Activated CD8-positive, alpha-beta memory T cell treated with anti-CD3 and anti-CD28 coated beads, Interleukin-2, amount 50 U/mL, for 1 hour (primary cell): ENCODE data around the gene SNX18.
"Not testable (repeated sequence)": the region's sequence is repeated elsewhere in the genome, so short reads cannot be mapped to it uniquely, and the experiment has no call there.

ENCODE experiments used
- DNase-seq: peaks from one replicate; pipeline ENCODE4 v3.0.0-alpha.2; 2020; ENCODE audit errors: extremely low read depth

SNX18 gene

GRCh38 chr5:54517512-54518145, at the start of gene SNX18:
TSS of gene SNX18 (plus strand) at chr5:54517759. CDS start at chr5:54517953, 194 bp downstream.
- peak; percentile 81 for DNase-seq

- no peak for DNase-seq
These were observed 47.9 kb upstream of the SNX18 start for GRCh38 chr5:54469622-54470021.

DNA sequence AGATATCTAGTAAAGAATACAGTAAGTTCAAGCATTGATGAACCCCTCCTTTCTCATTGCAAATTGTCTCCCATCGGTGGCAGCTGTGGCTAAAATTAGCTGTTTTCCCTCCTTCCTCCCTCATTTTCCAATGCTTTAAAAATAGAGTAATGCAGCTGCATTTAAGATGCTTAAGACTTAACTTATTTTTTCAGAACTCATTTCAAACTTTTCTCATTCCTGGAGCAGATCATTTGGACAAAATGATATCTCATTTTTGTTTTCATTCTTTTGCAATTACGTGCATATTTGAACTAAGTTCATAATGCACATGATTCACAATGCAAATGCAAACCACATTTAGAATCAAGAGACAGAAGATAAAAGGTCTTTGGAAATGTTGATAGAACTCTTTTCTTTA, 47.4 kb upstream of the SNX18 start:
- DNase-seq, result no peak

GRCh38 chr5:54470677-54471076, 46.9 kb upstream of the SNX18 start:
- no peak for DNase-seq

DNA sequence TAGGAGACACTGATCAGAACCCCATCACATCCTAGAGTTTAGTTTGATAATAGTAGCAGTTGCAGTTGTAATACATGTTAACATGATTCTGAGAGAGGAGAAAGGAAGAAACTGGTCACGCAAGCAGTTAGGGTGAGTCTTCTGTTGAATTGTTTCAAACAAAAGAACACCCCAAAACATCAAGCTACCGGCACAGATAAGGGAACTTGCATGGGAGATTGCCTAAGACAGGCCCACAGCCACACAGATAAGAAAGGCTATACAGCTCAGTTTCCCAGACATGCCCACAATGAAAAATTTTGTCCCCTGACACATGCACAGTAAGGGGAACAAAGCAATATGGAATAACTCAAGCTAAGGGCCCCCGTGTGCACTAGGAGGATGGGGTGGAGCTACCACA, 46.2 kb upstream of the SNX18 start:
- DNase-seq, result no peak

GRCh38 chr5:54476682-54477081, 40.9 kb upstream of the SNX18 start:
- no peak for DNase-seq

DNA sequence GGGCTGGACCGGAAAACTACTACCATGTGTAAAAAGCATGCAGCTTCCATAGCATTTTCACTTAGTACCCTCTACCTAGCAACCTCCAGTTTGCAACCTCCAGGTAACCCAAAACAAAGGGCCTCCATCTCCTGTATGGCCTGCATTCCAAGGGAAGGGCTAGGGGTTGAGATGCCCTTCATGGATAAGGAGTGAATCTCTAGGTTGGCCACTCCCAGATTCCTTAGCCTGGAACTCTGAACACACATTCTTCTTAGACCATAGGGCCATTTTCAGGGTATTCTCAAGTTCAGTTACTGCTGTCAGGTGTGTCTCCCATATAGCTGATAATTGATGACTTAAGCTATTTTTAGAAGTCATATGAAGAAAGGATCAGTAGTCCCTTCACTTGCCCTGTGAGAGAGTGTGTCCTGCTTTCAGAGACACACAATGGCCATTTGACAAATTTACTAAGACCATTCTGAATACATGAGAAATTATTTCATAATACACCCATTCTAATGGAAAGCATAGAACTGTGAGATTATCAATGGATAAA, 39.5 kb upstream of the SNX18 start:
- DNase-seq, result no peak

DNA sequence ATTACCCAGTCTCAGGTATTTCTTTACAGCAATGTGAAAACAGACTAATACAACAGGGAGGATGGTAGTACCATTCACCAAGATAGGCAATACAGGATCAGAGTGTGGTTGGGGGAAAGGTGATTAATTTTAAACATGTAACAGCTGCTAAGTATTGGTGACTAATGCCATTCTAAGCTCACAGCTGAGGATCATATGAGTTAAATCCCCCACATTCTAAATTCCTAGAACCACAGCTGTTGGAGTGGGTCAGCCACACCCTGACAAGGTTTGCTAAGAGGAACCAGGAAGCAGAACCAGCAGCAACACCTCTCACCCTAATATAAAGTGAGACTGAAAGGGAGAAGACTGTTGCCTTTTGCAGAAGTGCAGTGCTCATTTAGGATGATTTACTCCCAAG, 37.3 kb upstream of the SNX18 start:
- no peak for DNase-seq

DNA sequence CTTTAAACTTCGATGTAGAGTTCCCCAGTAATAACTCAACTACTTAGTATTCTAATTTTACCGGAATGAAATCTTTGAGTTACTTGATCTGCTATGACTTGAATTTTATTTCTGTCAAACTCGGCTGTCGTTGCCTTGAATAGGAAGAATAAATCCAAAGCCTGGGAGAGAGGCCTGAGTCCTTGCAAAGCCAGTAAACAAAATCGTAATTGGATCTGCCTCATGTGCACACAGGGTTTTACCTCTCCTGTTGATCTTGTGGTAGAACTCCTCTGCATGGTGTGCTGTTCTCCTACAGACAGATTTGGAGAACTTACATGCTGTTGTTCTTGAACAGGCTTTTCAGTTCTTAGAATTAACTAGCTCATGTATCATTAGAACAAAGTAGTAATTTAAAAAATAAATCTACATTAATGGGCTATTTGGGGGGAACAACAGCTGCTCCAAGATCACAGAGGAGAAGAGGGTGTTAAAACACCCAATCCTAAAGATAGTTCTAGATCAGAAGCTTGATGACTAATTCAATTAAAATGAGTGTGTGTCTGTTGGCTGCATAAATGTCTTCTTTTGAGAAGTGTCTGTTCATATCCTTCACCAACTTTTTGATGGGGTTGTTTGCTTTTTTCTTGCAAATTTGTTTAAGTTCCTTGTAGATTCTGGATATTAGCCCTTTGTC, 33.2 kb upstream of the SNX18 start:
- DNase-seq, result no peak

DNA sequence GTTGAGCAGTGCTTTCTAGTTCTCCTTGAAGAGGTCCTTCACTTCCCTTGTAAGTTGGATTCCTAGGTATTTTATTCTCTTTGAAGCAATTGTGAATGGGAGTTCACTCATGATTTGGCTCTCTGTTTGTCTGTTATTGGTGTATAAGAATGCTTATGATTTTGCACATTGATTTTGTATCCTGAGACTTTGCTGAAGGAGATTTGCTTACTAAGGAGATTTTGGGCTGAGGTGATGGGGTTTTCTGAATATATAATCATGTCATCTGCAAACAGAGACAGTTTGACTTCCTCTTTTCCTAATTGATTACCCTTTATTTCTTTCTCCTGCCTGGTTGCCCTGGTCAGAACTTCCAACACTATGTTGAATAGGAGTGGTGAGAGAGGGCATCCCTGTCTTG, 31.9 kb upstream of the SNX18 start:
- not testable (repeated sequence) for DNase-seq

GRCh38 chr5:54489648-54489979, 27.9 kb upstream of the SNX18 start:
- DNase-seq, result not testable (repeated sequence)

DNA sequence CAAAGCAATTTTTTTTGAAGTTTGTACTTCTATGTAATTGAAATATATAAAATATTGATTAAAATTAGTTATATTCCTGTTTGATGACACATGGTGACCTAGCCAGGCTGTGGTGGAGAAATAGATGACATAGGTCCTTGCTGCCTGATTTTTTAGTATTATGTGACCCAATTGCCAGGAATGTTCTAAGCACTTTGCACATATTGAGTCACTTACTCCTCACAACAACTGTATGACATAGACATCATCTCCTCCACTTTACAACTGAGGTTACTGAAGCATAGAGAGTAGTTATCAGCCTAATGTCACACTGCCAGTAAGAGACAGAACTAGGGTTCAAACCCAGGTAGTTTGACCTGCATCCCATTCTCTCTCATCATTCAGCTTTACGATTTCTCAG, 26.2 kb upstream of the SNX18 start:
- no peak for DNase-seq

DNA sequence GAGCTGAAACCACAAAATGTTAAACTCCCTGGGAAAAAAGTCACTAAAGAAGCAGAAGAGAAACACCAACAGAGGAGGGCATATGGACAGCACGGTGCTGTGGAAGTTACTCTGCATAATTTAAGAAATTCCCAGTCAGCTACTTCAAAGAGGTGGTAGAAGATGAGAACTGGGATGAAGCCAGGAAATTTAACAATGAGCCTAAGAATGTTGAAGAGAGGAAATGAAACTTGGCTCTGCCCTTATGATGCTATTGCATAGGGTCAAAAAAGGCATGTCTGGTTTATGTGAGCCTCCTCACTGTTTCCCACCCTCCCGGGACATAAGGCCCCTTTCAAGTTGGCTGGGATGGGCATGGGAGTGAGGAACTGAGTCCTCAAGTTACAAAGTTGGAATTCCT, 25.4 kb upstream of the SNX18 start:
- DNase-seq, result no peak

DNA sequence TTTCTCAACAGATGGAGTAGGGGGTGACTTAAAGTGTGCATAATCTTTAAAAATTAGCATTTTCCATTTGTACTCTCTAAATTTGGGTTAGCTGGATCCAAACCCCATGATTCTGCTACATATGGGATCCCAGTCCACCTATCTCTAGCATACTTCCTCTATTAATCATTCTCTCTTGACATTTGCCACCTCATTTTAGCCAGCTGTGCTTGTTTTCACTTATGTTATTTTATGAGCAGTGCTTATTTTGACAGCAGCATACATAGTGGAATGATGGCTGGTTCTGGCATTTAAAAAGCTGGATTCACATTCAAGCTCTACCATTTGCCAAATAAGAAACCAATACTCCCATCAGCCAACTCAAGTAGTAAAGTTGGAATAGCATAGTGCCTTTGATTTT, 22.5 kb upstream of the SNX18 start:
- no peak for DNase-seq

- DNase-seq, result no peak
These were observed 3.3 kb upstream of the SNX18 start for GRCh38 chr5:54514291-54514690.

- no peak for DNase-seq
These were observed 2.6 kb upstream of the SNX18 start for GRCh38 chr5:54514841-54515432.

GRCh38 chr5:54515634-54516033, 1.9 kb upstream of the SNX18 start:
- DNase-seq, result no peak

DNA sequence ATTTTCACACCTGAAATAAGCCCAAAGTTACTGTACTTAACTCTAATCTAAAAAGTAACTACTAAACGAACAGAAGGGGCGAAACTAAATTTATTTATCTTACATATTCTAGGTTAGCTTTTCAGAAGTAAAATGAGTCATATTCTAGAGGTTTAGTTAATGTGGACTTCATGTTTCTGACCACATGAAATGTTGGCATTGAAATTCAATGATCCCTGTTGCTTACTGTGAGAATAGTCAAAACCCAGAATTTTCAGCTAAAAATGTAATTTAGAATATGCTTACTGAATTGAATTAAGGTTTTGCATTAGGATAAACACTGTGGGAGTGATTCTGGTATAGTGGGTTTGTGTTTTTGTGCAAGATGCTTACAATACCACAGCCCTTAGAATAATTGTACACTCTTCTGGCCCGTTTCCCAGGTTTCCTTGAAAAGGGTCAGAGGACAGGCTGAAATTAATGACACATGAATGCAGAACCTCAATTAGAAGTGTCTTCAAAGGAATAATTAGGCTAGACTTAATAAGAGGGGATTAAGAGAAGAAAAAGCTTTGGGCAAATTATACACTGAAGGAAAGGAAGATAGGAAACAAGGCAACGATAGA, 1.4 kb upstream of the SNX18 start:
- DNase-seq, result no peak

- no peak for DNase-seq
These were observed 416 bp upstream of the SNX18 start for GRCh38 chr5:54517174-54517511.

DNA sequence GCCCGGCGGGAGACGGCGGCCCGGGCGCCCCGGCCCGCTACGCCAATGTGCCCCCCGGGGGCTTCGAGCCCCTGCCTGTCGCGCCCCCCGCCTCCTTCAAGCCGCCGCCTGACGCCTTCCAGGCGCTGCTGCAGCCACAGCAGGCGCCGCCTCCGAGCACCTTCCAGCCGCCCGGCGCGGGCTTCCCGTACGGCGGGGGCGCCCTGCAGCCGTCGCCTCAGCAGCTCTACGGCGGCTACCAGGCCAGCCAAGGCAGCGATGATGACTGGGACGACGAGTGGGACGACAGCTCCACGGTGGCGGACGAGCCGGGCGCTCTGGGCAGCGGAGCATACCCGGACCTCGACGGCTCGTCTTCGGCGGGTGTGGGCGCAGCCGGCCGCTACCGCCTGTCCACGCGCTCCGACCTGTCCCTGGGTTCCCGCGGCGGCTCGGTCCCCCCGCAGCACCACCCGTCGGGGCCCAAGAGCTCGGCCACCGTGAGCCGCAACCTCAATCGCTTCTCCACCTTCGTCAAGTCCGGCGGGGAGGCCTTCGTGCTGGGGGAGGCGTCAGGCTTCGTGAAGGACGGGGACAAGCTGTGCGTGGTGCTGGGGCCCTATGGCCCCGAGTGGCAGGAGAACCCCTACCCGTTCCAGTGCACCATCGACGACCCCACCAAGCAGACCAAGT, 723 bp downstream of the SNX18 start:
- no peak for DNase-seq

DNA sequence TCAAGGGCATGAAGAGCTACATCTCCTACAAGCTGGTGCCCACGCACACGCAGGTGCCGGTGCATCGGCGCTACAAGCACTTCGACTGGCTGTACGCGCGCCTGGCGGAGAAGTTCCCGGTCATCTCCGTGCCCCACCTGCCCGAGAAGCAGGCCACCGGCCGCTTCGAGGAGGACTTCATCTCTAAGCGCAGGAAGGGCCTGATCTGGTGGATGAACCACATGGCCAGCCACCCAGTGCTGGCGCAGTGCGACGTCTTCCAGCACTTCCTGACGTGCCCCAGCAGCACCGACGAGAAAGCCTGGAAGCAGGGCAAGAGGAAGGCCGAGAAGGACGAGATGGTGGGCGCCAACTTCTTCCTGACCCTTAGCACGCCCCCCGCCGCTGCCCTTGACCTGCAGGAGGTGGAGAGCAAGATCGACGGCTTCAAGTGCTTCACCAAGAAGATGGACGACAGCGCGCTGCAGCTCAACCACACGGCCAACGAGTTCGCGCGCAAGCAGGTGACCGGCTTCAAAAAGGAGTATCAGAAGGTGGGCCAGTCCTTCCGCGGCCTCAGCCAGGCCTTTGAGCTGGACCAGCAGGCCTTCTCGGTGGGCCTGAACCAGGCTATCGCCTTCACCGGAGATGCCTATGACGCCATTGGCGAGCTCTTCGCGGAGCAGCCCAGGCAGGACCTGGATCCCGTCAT, 1.4 kb downstream of the SNX18 start:
- DNase-seq, result no peak

DNA sequence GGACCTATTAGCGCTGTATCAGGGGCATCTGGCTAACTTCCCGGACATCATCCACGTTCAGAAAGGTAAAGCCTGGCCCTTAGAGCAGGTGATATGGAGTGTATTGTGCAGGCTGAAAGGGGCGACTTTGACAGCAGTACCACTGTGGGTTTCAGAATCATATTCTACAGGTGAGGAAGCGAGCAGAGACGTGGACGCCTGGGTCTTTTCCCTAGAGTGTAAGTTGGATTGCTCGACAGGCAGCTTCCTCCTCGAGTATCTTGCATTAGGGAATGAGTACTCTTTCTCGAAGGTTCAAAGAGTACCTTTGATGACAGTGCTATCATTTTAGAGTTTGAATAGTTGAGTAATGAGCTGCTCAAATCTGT, 1.9 kb downstream of the SNX18 start:
- no peak for DNase-seq
